GM19351 (cell line): ENCODE measurements around the gene VWA7.
"Not testable (repeated sequence)": the region's sequence is repeated elsewhere in the genome, so short reads cannot be mapped to it uniquely, and the experiment has no call there.

Experiments used
- ATAC-seq: cut with Tn5 transposase; IDR thresholded peaks from one replicate; pipeline ENCODE4 v1.9.1; 2021; ENCODE audit warnings: mild to moderate bottlenecking, moderate library complexity; ENCODE audit not compliant: unreplicated experiment

VWA7 gene, protein sequence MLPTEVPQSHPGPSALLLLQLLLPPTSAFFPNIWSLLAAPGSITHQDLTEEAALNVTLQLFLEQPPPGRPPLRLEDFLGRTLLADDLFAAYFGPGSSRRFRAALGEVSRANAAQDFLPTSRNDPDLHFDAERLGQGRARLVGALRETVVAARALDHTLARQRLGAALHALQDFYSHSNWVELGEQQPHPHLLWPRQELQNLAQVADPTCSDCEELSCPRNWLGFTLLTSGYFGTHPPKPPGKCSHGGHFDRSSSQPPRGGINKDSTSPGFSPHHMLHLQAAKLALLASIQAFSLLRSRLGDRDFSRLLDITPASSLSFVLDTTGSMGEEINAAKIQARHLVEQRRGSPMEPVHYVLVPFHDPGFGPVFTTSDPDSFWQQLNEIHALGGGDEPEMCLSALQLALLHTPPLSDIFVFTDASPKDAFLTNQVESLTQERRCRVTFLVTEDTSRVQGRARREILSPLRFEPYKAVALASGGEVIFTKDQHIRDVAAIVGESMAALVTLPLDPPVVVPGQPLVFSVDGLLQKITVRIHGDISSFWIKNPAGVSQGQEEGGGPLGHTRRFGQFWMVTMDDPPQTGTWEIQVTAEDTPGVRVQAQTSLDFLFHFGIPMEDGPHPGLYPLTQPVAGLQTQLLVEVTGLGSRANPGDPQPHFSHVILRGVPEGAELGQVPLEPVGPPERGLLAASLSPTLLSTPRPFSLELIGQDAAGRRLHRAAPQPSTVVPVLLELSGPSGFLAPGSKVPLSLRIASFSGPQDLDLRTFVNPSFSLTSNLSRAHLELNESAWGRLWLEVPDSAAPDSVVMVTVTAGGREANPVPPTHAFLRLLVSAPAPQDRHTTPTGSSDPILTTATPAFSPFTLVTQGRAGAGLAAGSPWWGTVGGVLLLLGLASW

DNA sequence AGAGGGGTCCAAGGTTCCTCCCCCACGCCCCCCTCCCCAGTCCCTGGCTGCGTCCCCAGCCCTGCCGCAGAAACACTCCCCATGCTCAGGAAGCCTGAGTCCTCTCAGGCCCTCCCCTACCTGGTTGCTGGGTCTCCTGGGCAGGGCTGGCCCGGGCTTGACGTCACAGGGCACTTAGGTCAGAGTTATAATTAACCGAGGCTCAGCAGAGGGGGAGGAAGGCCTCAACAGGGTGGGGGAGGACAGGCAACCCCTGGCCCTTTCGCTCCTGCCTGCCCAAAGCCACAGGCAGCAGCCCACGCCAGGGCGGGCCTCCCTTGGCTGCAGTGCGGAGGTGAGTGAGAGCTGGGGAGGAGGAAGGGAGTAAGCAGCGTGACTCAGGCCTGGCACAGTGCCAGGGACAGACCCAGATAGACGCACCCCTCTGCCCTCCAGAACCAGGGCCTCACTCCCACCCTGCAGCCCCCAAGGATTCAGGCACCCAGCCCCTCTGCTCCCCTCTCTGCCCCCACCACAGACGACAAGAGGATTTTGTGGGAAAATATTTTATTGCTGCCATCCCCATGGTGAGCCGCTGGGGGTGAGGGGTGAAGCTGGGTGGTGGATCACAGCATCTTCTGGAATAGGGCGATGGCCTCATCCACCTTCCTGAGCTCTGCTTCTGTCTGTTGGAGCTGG, at the start of gene VWA7:
TSS of gene VWA7 (minus strand) at position 340 of the 678 bp plus-strand sequence. CDS start 549 bp downstream, outside the sequence.
- peak; percentile 89 for ATAC-seq

DNA sequence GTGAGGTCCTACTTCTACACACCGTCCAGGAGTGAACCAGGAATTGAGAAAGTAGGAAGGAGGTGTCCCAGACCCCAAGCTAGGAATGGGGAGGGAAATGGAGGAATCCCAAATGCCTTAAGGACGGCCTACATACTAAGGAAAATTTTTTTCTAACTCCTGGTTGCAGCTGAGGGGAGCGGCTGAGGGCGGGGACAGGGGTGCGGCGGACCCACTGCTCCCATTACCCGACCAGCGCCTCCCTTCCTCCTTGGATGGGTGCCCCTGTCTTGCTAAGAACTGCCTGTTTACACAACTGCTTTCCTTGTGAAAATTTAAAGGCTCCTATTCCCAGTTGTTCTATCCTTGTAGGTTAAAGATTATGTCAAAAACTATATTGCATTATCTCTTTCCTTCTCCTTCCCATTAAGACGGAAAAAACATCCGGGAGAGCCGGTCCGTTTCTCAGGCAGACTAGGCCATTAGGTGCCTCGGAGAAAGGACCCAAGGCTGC, 49.7 kb upstream of the VWA7 start:
- peak; percentile 13 for ATAC-seq

DNA sequence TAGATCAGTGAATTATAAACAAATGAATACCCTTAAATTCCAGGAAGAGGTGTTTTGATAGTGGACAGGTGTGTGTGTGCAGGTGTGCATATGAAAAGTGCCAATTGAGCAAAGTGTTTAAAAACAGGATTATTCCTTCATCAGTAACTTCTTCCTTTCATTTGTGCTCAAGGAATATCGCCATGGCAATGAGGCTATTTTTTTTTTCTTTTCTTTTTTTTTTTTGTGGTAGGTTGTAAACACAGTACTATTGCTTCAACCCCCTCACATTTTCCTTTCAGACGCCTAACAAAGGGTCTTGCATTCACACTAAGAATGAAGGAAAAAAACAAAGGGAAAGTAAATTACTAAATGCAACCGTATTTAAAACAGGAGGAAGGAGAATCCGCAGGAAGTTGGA, 48.4 kb upstream of the VWA7 start:
- no peak for ATAC-seq

- ATAC-seq: not testable (repeated sequence)
Observed at GRCh38 chr6:31823592-31824196, 46.6 kb upstream of the VWA7 start.

DNA sequence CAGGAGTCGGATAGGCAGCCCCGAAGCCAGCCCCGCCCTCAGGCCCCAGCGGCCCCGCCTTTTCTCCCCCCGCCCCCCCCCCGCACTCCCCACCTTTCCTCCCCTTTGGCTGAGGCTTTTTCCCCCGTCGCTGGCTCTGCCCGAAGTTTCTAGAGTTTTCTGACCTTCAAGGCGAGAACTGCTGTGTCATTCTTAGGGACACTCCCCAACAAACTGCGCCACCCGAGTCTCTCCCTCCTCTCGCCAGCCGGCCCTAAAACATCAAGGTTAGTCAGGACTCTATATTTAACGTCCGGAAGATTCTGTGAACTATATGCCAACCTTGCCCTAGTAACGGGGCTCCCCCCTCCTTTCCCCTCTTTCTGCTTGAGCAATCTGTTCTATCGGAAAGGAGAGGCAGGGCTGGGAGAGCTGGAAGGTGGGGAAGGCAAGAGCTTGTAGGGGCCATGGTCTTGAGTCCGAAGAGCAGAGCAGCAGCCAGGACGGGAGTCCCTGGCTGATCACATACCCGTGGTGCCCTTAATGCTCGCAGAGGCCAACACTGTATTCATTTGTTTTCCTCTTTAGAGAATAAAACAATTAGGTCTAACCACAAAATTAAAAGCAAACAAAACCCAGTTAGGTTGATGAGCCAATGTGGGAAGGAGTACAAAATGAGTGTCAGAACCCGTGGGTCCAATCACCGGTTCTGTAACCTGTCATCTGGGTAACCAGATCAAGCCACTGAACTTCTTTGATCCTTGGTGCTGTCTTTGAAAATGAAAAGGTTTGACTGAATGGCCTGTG, 45.1 kb upstream of the VWA7 start:
- ATAC-seq: peak; percentile 29

- peak; percentile 59 for ATAC-seq
Observed at GRCh38 chr6:31821301-31822035, 44.3 kb upstream of the VWA7 start.

DNA sequence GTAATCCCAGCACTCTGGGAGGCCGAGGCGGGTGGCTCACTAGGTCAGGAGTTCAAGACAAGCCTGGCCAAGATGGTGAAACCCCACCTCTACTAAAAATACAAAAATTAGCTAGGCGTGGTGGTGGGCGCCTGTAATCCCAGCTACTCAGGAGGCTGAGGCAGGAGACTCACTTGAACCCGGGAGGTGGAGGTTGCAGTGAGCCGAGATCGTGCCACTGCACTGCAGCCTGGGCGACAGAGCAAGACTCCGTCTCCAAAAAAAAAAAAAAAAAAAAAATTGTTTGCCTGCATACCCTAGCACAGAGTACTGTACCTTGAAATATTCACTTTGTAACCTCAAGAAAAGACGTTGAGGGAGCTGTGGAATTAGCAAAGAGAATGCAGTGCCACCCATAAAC, 43.3 kb upstream of the VWA7 start:
- not testable (repeated sequence) for ATAC-seq

- ATAC-seq: no peak
Observed at GRCh38 chr6:31819871-31820299, 42.8 kb upstream of the VWA7 start.

GRCh38 chr6:31817929-31818511, 40.9 kb upstream of the VWA7 start:
- not testable (repeated sequence) for ATAC-seq

GRCh38 chr6:31817133-31817928, 40.2 kb upstream of the VWA7 start:
- ATAC-seq: not testable (repeated sequence)

- no peak for ATAC-seq
Observed at GRCh38 chr6:31815025-31815838, 38.1 kb upstream of the VWA7 start, which contains the start of the genes HSPA1A and HSPA1L. HSPA1A (plus strand) TSS chr6:31815543; CDS start chr6:31815757, 214 bp downstream. HSPA1L (minus strand) TSS chr6:31815283; CDS start chr6:31811972, 3,311 bp downstream.

DNA sequence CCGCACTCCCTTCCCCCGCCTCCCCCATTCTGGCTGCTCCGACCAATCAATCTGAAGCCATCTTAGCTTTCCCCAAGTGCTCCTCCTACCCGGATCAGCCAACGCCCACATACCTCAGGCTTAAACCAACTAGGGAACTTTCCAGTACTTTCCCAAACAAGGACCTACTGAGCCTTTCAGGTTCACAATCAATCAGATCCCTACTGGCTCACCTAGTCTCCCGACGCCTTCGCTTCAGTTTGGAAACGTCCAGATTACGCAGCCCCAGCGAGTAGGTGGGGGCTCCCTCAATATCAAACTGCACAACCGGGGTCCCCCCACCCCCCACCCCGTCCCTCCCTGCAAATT, 37.5 kb upstream of the VWA7 start:
- ATAC-seq: no peak

DNA sequence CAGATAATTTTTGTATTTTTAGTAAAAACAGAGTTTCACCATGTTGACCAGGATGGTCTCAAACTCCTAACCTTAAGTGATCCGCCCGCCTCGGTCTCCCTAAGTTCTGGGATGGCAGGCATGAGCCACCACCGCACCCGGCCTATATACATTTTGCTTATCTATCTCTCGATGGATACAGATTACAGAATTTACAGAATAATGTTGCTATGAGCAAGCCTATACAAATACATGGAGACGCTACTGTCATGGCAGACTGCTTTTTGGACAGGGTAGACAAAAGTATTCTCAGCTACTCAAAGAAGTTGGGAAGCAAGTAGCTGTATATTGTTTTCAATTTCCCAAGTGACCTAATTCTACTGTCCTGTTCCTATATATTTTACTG, 36.3 kb upstream of the VWA7 start:
- no peak for ATAC-seq

GRCh38 chr6:31811645-31812044, 34.5 kb upstream of the VWA7 start:
- no peak for ATAC-seq

DNA sequence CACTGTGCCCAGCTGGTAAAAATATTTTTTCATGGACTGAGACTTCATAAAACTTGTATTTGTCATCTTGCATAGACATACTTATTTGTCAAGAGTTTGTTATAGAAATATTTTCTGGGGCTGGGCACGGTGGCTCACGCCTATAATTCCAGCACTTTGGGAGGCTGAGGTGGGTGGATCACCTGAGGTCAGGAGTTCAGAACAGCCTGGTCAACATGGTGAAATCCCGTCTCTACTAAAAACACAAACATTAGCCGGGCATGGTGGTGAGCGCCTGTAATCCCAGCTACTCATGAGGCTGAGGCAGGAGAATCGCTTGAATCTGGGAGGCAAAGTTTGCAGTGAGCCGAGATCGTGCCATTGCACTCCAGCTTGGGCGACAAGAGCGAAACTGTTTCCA, 31.5 kb upstream of the VWA7 start:
- not testable (repeated sequence) for ATAC-seq

GRCh38 chr6:31806470-31807272, 29.5 kb upstream of the VWA7 start, which contains the start of gene LSM2:
LSM2 (minus strand) TSS chr6:31806966; CDS start chr6:31806757, 209 bp downstream.
- peak; percentile 94 for ATAC-seq
